OCI-LY1 (cell line): Measurements from ENCODE around the gene IL4I1.
A peak's percentile ranks its signal among the peaks of the same experiment; 100 is the strongest.

Experiments used
- EZH2 ChIP-seq: fragments of 200-600 bp; sonication (generic), shearing (Covaris generic); IDR thresholded peaks from 2 replicates; pipeline ENCODE4 v1.8.0; 2017; ENCODE audit warnings: borderline replicate concordance, mixed run types, mild to moderate bottlenecking, antibody characterized with exemption, low read length, moderate library complexity, mixed read lengths
- TF ChIP-seq, protein P1 (sequence below): fragments of 200-600 bp; sonication (generic), shearing (Covaris generic); IDR thresholded peaks from 2 replicates; pipeline ENCODE4 v1.5.1; 2017; ENCODE audit warnings: mild to moderate bottlenecking, antibody characterized with exemption, low read length, moderate library complexity, mixed read lengths

DNA sequence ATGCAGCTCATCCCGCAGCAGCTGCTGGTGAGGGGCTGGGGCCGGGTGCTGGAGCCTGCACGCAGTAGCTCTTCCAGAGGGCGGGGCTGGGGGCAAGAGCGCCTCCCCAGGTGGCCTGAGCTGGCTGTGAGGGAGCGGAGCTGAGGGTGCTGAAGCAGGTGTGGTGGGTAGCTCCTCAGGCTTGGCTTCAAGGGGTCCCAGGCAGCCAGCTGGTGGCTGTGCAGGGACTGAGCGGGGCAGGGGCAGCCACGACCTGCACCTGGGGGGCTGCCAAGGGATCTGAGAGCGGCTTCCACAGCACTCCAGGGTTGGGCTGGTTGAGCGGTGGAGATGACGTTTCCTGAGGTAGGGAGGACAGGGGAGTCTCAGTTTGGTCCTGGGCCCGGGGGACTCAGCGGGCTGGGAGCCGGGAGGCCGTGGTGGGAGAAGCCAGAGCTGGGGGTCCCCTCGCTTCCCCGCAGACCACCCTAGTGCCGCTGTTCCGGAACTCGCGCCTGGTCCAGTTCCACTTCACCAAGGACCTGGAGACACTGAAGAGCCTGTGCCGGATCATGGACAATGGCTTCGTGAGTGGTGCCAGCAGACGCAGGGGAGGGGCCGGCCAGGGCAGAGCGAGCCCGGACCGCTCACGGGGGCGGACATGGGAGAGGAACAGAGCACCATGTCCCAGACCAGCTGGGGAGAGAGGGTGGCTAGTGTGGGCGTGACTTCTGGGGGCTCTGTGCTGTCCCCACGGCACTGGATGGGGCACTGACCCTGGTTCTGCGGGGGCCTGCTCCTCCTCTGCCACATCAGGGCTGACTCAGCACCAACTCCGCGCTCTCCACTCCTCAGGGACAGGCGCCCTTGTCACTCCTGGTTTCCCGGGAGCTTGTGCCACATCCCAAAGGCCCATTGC is 38.4 kb downstream of the IL4I1 start:
- TF ChIP-seq, protein P1, sequence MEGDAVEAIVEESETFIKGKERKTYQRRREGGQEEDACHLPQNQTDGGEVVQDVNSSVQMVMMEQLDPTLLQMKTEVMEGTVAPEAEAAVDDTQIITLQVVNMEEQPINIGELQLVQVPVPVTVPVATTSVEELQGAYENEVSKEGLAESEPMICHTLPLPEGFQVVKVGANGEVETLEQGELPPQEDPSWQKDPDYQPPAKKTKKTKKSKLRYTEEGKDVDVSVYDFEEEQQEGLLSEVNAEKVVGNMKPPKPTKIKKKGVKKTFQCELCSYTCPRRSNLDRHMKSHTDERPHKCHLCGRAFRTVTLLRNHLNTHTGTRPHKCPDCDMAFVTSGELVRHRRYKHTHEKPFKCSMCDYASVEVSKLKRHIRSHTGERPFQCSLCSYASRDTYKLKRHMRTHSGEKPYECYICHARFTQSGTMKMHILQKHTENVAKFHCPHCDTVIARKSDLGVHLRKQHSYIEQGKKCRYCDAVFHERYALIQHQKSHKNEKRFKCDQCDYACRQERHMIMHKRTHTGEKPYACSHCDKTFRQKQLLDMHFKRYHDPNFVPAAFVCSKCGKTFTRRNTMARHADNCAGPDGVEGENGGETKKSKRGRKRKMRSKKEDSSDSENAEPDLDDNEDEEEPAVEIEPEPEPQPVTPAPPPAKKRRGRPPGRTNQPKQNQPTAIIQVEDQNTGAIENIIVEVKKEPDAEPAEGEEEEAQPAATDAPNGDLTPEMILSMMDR, result peak; percentile 41; the same call in 1 of the 2 replicates
- no peak for TF ChIP-seq EZH2
